Smooth muscle cell (in vitro differentiated cells): Measurements from ENCODE around the gene CHPF2. TPM values are rescaled to one million over a fixed set of nuclear protein-coding genes. Genes with fewer than 3 reads are reported as not detected.

ENCODE experiments used
- DNase-seq: peaks from one replicate; lab custom pipeline; 2025; ENCODE audit not compliant: unreplicated experiment; lab: John Stamatoyannopoulos, UW
- H2AFZ ChIP-seq: fragments of 200-600 bp; sonication (generic); 2 replicates; pipeline ENCODE4 v1.6.0; 2016; ENCODE audit warnings: antibody characterized with exemption, low read depth, mild to moderate bottlenecking
- H3F3A ChIP-seq: fragments of 200-600 bp; sonication (generic); 2 replicates; pipeline ENCODE4 v1.6.0; 2017; ENCODE audit warnings: antibody characterized with exemption, low read depth
- H3K27ac ChIP-seq: fragments of 200-600 bp; sonication (generic); 2 replicates; pipeline ENCODE4 v1.5.1; 2016; ENCODE audit warnings: low read depth, mild to moderate bottlenecking
- H3K27me3 ChIP-seq: fragments of 200-600 bp; sonication (generic); 2 replicates; pipeline ENCODE4 v1.6.1; 2016; ENCODE audit warnings: low read depth, mild to moderate bottlenecking
- H3K36me3 ChIP-seq: fragments of 200-600 bp; sonication (generic); 2 replicates; pipeline ENCODE4 v1.5.1; 2016; ENCODE audit warnings: low read depth
- H3K4me1 ChIP-seq: fragments of 200-600 bp; sonication (generic); 2 replicates; pipeline ENCODE4 v1.5.1; 2016; ENCODE audit warnings: low read depth
- H3K4me2 ChIP-seq: fragments of 200-600 bp; sonication (generic); 2 replicates; pipeline ENCODE4 v1.6.0; 2016; ENCODE audit warnings: mild to moderate bottlenecking
- H3K4me3 ChIP-seq: fragments of 200-600 bp; sonication (generic); 2 replicates; pipeline ENCODE4 v1.5.1; 2016; ENCODE audit warnings: mild to moderate bottlenecking
- H3K79me2 ChIP-seq: fragments of 200-600 bp; sonication (generic); 2 replicates; pipeline ENCODE4 v1.6.0; 2016; ENCODE audit warnings: low read depth, mild to moderate bottlenecking
- H3K9ac ChIP-seq: fragments of 200-600 bp; sonication (generic); 2 replicates; pipeline ENCODE4 v1.6.0; 2016; ENCODE audit warnings: low read depth
- H3K9me3 ChIP-seq: fragments of 200-600 bp; sonication (generic); replicated peaks from 2 replicates; pipeline ENCODE4 v1.5.1; 2016; ENCODE audit warnings: low read depth
- H4K20me1 ChIP-seq: fragments of 200-600 bp; sonication (generic); 2 replicates; pipeline ENCODE4 v1.6.0; 2016; ENCODE audit warnings: low read depth
- CTCF ChIP-seq: fragments of 200-600 bp; sonication (generic); IDR thresholded peaks from 2 replicates; pipeline ENCODE4 v1.5.1; 2017; ENCODE audit warnings: borderline replicate concordance, mild to moderate bottlenecking, antibody characterized with exemption; ENCODE audit not compliant: insufficient read depth, poor library complexity, severe bottlenecking
- WGBS: methylation state at CpG from one replicate; pipeline ENCODE4 v1.1.7; 2016; ENCODE audit warnings: low lambda C conversion rate; 5-methylcytosine and 5-hydroxymethylcytosine counted together
- polyA plus RNA-seq: library from polyadenylated mRNA; unstranded; fragments of >200 nt; fragmentation: Nextera tagmentation; extraction: Ambion mirVana; gene quantifications from 2 replicates; pipeline ENCODE4 v1.2.1, GENCODE V29; 2016
- total RNA-seq: library from RNA; depleted of rRNA; stranded (reverse); fragments of >200 nt; gene quantifications from 2 replicates; pipeline ENCODE4 v1.2.3, GENCODE V29; 2014

Gene CHPF2
- total and polyA plus RNA-seq, 2 experiments from 2014 or later = 42.3 to 70.8 TPM

GRCh38 chr7:151269511-151269910 is 37.2 kb downstream of the CHPF2 start:
- Histone ChIP-seq H3F3A (no peaks in the 10 kb centered on the region), H3K27me3 (no peaks in the 10 kb centered on the region), H3K9me3 (no peaks in the 10 kb centered on the region), H2AFZ (no peak overlapping the region), H3K4me1 (no peaks in the 10 kb centered on the region), H3K36me3 (no peaks in the 10 kb centered on the region), H3K4me3 (no peak overlapping the region), H3K9ac (no peak overlapping the region), H4K20me1 (no peaks in the 10 kb centered on the region), H3K27ac (no peak overlapping the region), H3K79me2 (no peaks in the 10 kb centered on the region), H3K4me2 (no peak overlapping the region)
- TF ChIP-seq CTCF = no peak
- no peak for DNase-seq
- WGBS = 93% methylated on average over 10 of the region's 10 CpGs

GRCh38 chr7:151271699-151272355 is 39.5 kb downstream of the CHPF2 start:
- H3F3A ChIP-seq = no peaks in the 10 kb centered on the region
- DNase-seq = no peak
- no peak overlapping the region for H3K9ac ChIP-seq
- WGBS = 77% methylated on average over 7 of the region's 7 CpGs
- no peak overlapping the region for H2AFZ ChIP-seq
- H3K36me3 ChIP-seq = no peaks in the 10 kb centered on the region
- no peak for TF ChIP-seq CTCF
- no peak overlapping the region for H3K4me2 ChIP-seq
- no peak overlapping the region for H3K27ac ChIP-seq
- H4K20me1 ChIP-seq = no peaks in the 10 kb centered on the region
- no peaks in the 10 kb centered on the region for H3K4me1 ChIP-seq
- no peak overlapping the region for H3K4me3 ChIP-seq
- H3K9me3 ChIP-seq = no peaks in the 10 kb centered on the region
- H3K79me2 ChIP-seq = no peaks in the 10 kb centered on the region
- H3K27me3 ChIP-seq = no peaks in the 10 kb centered on the region

GRCh38 chr7:151272405-151272804 is 40.1 kb downstream of the CHPF2 start:
- no peaks in the 10 kb centered on the region for H3K9me3 ChIP-seq
- no peaks in the 10 kb centered on the region for H3K79me2 ChIP-seq
- no peaks in the 10 kb centered on the region for H3K27me3 ChIP-seq
- TF ChIP-seq CTCF = no peak
- no peak overlapping the region for H3K27ac ChIP-seq
- H3F3A ChIP-seq = no peaks in the 10 kb centered on the region
- no peaks in the 10 kb centered on the region for H3K36me3 ChIP-seq
- 91% methylated on average over 10 of the region's 10 CpGs for WGBS
- DNase-seq = no peak
- H3K4me3 ChIP-seq = no peak overlapping the region
- H4K20me1 ChIP-seq = no peaks in the 10 kb centered on the region
- H3K4me1 ChIP-seq = peaks cover 3% of the 10 kb centered on the region
- H3K4me2 ChIP-seq = no peak overlapping the region
- H2AFZ ChIP-seq = no peak overlapping the region
- no peak overlapping the region for H3K9ac ChIP-seq

GRCh38 chr7:151272877-151273276 is 40.6 kb downstream of the CHPF2 start:
- 95% methylated on average over 7 of the region's 7 CpGs for WGBS

More at GRCh38 chr7:151272877-151273276, 40.6 kb downstream of the CHPF2 start:
- Histone ChIP-seq H3K79me2 (no peaks in the 10 kb centered on the region), H3K4me3 (no peak overlapping the region), H3K9ac (no peak overlapping the region), H3K27me3 (no peaks in the 10 kb centered on the region), H3K4me1 (peaks cover 3% of the 10 kb centered on the region), H3K4me2 (no peak overlapping the region), H2AFZ (no peak overlapping the region), H3K27ac (no peak overlapping the region), H3K9me3 (no peaks in the 10 kb centered on the region), H3F3A (no peaks in the 10 kb centered on the region), H4K20me1 (no peaks in the 10 kb centered on the region), H3K36me3 (no peaks in the 10 kb centered on the region)
- no peak for DNase-seq
- TF ChIP-seq CTCF = no peak
